GM19238 (cell line): ENCODE results near the gene LCLAT1.

Source experiments
- DNase-seq: peaks from one replicate; pipeline ENCODE4 v3.0.0; 2011; ENCODE audit warnings: low spot score; ENCODE audit not compliant: insufficient read length

LCLAT1 gene

DNA sequence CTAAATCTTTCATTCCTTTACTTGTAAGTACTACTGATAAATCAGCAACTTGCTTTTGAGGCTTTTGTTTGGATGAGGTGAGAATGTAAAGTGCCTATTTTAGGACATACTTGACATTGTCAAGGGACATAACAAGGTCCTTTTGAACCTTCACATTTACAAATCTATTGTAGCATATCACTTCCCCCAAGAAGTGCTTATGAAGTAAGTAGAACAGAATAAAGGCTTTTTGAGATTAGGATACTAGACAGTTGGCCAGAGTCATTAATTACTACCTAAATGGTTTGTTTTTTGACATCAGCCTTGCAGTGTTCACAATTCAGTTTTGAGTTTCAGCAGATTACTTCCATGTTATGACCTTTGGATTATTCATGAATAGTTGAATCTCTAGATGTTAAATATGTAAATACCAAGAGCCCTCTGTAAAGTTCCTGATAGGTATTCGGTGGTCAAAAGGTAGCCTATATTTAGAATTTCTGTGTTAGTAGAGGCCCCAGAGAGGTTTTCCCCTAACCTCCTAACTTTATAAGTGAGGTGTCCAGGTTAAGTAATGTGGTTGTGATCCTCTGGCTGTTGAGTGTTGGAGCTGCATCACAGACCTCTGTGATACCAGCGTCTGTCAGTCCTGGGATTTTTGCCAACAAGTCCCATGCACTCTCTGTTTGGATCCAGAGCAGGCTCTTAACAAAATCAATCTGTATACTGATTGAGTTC is 67.2 kb downstream of the LCLAT1 start:
- DNase-seq: no peak

DNA sequence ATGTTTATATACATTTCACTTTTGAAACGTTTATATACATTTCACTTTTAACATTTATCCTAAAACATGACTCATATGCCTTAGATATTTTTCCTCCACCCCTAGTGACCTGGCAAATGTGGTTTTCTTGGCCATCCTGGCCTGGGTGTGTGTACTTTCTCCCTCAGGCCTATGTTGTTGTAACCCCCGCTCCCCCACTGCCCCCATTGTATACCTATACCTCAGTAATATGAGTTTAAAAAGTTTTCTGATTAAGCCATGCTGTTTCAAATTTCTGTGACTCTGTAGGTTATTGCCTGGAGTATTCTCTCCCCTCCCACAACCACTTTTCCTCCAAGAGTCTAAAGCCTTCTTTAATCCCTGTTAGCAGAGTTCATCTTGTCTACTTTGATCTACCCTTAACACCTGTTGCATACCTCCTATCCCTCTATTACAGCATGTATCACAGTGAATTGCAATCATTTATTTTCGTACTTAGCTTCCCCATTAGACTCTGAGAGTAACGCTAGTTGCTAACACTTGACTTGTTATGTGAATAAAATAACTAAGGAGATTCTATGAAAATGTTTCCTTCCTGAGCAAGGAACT is 67.9 kb downstream of the LCLAT1 start:
- DNase-seq: no peak

DNA sequence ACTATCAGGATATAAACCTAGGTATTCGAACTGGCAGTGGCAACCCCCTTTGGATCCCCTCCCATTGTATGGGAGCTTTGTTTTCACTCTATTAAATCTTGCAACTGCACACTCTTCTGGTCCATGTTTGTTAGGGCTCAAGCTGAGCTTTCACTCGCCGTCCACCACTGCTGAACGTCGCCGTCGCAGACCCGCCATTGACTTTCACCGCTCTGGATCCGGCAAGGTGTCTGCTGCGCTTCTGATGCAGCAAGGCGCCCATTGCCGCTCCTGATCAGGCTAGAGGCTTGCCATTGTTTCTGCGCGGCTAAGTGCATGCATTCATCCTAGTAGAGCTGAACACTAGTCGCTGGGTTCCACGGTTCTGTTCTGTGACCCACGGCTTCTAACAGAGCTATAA is 69.1 kb downstream of the LCLAT1 start:
- no peak for DNase-seq

DNA sequence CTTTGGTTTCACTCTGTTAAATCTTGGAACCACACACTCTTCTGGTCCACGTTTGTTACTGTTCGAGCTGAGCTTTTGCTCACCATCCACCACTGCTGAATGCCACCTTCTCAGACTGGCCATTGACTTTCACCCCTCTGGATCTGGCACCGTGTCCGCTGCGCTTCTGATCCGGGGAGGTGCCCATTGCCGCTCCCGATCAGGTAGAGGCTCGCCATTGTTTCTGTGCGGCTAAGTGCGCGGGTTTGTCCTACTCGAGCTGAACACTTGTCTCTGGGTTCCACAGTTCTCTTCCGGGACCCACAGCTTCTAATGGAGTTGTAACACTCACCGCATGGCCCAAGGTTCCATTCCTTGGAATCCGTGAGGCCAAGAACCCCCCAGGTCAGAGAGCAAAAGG is 72.8 kb downstream of the LCLAT1 start:
- no peak for DNase-seq

DNA sequence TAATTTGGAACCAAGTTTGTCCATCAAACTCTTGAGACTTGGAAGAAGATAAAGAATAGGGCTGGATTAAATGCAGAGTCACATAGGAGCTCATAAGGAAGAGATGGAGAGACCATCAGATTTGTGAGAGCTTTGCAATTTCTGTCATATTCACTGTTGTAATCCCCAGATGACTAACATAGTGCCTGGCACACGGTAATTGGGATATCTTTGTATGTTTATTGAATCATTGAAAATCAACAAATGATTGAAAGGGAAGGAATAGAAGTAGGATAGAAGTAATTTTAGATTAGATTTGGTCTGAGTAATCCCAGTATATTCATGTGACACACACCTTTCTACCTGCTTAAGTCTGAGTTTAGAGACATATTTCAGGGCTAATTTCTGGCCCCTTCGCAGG is 75.4 kb downstream of the LCLAT1 start:
- DNase-seq: no peak

DNA sequence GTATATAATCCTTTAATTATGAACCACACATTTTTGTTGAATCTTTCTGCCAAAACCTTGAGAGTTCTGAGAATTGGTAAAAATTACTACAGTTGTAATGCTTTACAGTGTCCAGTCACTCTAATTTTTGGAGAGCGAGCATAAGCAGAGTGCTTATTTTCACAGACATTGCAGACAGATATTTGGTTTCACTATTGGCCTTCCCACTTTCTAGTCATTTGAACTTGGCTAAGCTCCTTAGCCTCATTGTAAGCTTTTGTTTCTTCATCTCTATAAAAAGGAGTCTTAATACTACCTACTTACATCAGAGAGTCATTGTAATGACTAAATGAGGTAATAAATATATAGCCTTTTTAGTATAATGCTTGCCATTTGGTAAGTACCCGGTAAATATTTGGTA is 80.4 kb downstream of the LCLAT1 start:
- no peak for DNase-seq

DNA sequence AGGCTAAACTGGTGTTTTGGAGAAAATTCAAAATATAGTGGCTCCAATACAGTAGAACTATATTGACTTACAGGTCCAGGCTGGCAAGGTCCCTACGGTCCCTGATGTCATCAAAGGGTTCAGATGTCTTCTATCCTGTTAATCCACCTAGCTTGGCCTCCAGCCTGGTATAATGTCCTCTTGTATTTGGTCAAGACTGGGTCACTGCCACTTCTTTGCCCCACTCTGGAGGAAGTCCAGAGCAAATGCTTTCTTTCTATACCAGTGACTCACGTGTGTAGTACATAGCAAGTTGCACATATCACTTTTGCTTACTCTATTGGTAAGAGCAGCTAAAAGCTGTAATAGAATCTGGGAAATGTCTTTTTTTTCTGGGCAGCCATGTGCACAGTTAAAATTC is 80.8 kb downstream of the LCLAT1 start:
- DNase-seq: no peak

DNA sequence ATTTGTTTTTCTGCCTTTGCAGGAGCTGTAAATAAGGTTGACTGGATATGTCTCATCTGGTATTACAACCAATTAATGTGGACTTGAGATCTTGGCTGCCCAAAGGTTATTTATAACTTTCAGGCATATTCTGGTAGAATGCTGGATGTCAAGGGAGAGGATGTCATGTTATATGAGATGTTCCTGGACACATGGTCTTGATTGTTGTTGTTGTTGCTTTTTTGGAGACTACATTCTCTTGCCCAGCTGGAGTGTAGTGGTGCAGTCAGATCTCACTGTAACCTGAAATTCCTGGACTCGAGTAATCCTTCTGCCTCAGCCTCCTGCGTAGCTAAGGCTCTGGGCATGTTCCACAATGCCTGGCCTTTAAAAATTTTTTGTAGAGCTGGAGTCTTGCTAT is 83.3 kb downstream of the LCLAT1 start:
- no peak for DNase-seq

DNA sequence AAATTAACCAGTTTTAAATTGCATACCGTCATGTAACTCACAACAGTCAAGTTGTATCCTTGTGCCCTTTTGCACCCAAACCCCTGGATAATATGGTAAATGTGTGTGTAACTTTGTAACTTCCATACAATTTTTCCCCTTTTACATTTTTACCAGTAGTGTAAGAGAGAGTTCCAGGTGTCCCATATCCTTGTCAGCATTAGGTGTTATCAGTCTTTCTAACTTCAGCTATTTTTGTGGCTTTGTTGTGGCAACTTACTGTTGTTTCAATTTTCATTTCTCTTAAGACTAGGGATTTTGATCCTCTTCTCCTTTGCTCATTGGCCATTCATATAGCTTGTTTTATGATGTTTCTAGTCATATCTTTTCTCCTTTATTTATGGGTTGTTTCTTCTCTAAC is 94.6 kb downstream of the LCLAT1 start:
- no peak for DNase-seq

DNA sequence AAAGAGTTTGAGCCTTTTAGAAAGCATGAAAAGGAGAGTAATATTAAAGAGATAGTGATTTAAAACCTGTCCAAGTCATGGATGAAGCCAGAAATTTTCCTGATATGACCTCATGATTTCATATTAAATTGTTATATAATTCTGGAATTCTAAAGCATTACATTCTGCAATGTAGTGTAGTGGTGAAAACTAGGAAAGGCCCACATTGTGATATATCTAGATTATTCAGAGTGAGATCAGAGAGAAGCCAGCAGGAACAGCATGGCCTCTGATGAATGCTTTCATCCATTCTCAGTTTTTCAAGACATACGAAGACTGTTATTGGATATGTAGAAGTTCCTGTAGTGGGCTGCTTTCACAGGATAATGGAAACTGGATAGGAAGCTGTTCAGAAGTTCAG is 98.8 kb downstream of the LCLAT1 start:
- no peak for DNase-seq

DNA sequence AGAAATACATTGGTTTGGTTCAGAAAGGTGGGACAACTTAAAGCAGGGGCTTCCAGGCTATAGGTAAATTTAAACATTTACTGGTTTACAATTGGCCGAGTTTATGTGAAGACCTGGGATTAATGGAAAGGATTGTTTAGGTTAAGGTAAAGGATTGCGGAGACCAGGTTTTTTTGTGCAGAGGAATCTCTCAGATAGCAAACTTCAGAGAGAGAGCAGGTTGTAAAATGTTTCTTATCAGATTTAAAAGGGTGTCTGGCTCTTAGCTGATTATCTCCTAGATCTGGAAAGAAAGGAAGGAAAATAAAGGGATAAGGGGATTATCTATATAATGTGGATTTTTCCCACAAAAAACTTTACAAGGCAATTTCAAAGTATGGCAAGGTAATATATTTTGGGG is 101.3 kb downstream of the LCLAT1 start:
- DNase-seq: no peak

DNA sequence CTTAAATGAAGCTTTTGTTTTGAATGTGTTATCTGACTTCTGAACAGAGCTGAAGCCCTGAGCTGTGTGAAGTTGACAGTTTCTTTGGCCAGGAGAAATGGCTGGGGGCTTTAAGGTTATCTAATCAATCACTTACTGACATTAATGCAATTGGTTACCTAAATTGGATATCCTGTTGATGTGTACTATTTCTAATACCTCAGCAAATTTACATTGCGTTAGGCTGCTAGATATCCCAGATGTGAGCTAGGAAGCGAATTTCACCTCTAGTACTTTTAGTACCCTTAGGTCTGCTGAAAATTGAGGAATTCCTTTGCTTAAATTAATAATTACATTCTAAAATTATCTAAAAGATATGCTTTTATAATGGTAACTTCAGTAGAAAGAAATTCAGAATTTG is 102.0 kb downstream of the LCLAT1 start:
- no peak for DNase-seq

DNA sequence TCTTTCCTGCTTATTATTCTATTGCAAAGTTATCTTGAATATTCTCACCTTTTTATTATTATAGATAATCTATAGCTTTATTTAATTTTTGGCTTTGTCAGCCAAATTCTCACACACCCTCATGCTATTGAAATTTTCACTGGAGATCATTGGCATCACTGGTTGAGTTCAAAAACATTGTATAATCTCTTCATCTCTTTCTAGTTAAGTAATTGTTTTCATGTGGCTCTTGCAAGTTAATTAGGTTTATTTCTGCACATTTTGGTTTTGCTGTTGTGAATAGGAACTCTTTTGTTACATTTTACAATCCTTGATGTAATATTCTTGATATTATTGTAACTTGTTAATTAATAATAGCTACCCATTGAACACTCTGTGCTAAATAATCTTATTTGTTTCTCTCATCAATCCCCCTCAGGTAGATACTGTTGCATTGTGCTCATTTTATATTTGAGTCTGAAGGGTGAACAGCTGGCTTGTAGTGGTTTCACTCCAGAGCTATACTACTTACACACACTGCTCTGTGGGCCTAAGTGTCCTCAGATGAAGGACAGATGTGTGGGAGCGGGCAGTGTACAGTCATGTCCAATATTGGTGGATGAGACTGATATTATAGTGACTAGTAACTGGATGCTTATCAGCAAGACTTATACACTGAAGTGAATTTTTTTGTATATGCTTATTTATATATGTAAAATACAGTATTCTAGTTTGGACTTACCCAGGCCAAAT is 112.7 kb downstream of the LCLAT1 start:
- no peak for DNase-seq

DNA sequence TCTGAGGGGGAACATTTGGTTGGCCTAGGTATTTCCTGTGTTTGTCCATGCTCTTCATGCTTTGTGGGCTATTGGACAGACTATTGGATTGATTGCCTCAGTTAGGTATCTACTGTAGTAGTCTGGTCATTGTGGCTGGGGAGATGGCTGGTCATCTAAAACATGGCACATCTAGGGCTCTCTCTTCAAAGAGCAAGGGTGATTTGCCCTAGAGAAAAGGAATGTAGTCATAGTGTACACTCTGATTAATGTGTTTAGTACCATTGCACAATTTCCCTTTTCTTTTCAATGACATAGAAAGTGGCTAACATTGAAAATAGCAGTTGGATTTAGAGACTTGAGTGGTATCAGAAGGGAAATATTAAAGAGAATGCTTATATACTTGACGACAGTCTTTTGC is 114.3 kb downstream of the LCLAT1 start:
- DNase-seq: no peak

DNA sequence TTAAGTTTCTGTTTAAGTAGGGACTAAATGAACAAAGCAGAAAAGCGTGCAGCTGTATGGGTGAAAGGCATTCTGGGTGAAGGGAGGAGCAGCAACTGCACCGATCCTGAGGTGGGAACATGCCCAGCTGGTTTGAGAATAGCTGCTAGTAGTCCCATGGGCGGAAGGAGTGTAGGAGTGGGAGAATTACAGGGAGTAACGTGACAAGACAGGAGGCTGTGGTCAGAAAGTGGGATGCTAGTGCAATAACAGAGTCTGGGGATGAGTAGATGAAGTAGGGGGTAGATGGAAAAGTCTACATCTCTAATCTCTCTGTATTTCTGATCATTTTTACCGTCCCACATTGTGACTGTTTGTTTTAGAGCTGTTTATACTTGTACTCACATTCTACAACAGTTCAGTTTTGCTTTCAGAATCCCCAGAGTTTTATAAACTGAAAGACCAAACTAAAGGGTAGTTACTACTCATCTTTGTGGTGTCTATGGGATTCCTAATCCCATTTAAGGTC is 118.9 kb downstream of the LCLAT1 start:
- no peak for DNase-seq

DNA sequence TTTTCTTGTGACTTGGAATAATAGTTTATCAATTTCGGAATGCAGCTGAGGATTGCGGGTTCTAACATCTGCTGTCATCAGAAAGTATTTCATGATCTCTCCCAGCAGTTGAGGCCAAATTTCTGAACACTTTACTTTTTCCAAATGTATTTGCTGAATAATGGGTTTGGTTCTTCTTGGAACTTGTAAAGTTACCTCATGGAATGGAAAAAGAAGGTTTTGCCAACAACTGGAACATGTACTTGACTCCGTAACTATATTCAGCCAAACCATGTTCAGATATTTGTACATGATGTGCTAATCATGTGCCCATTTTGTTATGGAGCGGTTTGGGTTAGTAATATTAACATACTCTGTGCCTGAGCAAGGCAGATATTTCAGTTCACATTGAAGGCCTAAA is 119.6 kb downstream of the LCLAT1 start:
- DNase-seq: no peak

DNA sequence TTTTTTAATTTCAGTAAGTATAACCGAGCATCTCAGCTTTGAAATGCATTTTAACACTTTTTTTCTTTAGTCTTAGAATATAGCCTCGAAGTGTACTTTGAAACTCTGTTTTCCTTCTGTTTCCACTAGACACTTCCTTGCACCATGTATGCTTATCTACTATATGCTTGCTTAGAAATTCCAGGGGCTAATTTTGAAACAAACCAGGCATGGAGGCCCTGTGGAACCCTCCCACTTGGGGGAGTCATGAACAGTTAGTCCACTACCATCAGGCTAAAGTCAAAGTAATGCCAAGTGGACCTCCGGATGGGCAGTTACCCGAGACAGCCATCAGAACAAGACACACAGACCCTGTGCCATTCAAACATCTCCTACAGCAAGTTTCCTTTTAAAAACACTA is 120.3 kb downstream of the LCLAT1 start:
- no peak for DNase-seq

DNA sequence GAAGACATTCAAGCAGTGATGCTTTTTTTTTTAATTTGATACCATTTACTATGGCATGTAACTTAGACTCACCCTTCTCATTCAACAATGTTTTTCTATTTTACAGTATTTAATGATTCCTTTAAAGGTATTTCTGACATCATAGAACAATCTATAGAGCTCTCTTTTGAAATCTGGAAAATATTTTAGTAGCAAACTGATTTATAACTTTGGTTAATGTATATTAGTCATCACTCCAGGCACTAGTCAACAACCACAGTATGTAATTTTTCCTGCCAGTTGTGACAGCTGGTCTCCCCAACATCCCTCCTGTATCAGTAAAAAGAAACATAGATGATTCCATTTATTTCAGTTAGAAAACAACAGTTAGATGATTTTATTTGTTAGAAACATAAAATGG is 122.9 kb downstream of the LCLAT1 start:
- no peak for DNase-seq

DNA sequence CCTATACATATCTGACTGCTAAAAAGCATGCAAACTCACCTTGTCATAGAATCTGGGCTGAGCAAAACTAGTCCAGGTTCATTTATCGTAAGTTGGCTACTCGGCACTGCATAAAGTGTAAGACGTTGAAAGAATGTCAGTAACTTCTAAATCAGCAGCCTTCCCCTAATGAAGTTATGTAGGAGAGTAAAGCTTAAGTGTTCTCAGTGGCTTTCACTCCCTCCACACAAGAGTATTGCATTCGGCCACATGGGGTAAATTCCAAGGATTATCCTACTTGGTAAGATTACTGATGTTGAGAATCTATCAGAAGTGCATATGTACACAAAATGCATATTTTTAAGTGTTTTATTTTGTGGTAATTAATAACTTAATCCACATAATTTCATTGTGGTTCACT is 130.1 kb downstream of the LCLAT1 start:
- no peak for DNase-seq

DNA sequence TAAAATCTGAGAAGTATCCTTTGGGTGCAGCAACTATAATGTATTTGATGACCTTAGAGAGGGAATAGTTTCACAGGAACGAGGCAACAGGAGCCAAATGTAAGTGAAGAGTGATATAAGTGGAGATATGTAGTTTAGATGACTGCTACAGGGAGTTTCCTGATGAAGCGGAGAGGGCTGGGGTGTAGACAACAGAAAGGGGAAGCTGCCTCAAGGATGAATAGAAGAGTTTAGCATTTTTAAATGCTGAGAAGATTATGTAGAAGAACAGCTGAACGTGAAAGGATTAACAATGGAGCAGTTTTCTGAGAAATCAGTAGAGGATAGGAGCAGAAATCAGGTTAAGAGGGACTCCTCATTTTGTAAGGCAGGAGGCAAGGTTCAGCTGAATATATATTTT is 133.3 kb downstream of the LCLAT1 start:
- DNase-seq: no peak

DNA sequence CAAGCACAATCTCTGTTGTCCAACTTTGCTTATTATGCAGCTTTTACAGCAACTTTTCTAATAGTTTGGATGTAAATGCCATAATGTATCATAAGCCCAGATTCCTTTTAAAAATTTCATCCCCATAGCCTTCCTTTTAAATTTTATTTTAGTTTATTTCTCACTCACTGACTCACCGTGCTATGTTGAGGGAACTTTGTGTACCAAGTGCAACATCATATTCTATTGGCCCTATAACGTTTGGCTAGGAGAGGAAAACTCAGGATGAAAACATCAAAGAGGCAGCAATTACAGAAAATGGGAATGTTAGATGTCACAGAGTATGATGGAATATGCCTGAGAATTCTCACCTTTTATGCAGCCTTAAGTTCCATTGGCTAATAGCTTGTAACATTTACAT is 135.5 kb downstream of the LCLAT1 start:
- DNase-seq: no peak

DNA sequence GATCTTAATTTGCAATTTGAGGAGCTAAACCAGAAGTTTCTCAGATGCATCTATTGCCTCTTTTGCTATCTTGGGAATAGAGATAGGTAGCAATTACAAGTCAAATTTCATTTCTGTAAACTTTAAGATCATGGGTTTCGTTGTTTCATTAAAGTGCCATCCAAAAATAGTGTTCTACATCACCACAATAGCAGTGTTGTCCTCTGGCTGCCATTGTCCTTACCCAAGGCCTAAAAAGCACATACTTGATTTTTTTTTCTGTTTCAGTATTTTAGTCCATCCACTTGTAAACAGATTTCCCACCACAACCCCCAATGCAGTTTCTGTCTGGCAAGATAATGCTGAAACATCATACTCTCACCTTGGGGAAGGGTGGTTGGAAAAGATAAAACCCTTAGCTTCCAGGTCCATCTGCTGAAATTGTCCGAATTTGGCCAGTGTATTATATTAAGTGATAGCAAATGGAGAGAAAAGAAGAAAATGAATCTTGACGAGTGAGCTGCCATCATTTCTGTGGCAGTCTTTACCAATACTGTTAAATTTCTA is 136.2 kb downstream of the LCLAT1 start:
- DNase-seq: no peak
